Hematopoietic multipotent progenitor cell treated with erythropoietin and hydrocortisone succinate and interleukin-3 and kit ligand, for 17 days (in vitro differentiated cells): Measurements from ENCODE around the gene EGFL8.
A peak's percentile ranks its signal among the peaks of the same experiment; 100 is the strongest.

Source experiments
- DNase-seq: peaks from one replicate; pipeline ENCODE4 v3.0.0-alpha.2; 2015; ENCODE audit warnings: low spot score

The EGFL8 gene

GRCh38 chr6:32146687-32147086 lies 17.7 kb upstream of the EGFL8 start:
- DNase-seq: no peak

GRCh38 chr6:32147401-32148132 lies 16.8 kb upstream of the EGFL8 start:
- DNase-seq: peak; percentile 54

DNA sequence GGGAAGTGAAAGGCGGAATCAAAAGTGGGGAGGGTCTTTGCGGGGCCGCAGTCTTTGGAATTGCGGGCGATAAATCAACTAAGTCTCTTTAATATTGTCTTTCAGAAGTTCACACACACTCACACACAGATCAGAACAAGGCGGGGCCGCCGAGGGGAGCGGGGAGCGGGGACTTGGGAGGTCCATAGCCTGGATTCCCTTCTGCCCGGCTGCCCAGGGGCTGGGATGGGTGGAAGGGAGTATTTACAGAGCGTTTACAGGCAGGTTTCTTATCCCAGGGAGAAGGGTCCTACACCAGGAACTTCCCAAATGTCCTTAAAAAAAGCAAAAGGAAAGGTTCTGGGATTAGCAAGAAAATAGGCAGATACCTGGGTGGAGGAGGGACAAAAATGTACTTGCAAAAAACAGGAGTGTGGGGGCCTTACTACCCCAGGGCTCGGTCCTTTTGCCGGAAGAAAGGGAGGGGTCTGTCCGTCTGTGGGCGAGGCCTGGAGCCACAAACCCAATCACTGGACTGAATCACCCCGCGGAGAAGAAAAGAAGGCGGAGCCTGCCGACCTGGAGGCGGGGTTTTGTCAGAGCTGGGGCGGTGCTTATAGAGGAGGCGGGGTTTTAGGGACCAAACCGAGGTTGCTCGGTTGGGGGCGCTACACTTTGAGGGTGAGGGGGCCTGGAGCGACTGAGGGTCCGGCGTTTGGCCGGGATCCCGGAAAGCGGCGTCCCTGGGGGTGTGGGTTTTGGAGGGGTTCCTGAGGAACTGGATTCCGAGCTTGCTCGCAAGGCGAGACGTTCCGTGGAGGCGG lies 15.9 kb upstream of the EGFL8 start:
- peak; percentile 85 for DNase-seq

GRCh38 chr6:32149092-32149755 lies 15.2 kb upstream of the EGFL8 start:
- no peak for DNase-seq

DNA sequence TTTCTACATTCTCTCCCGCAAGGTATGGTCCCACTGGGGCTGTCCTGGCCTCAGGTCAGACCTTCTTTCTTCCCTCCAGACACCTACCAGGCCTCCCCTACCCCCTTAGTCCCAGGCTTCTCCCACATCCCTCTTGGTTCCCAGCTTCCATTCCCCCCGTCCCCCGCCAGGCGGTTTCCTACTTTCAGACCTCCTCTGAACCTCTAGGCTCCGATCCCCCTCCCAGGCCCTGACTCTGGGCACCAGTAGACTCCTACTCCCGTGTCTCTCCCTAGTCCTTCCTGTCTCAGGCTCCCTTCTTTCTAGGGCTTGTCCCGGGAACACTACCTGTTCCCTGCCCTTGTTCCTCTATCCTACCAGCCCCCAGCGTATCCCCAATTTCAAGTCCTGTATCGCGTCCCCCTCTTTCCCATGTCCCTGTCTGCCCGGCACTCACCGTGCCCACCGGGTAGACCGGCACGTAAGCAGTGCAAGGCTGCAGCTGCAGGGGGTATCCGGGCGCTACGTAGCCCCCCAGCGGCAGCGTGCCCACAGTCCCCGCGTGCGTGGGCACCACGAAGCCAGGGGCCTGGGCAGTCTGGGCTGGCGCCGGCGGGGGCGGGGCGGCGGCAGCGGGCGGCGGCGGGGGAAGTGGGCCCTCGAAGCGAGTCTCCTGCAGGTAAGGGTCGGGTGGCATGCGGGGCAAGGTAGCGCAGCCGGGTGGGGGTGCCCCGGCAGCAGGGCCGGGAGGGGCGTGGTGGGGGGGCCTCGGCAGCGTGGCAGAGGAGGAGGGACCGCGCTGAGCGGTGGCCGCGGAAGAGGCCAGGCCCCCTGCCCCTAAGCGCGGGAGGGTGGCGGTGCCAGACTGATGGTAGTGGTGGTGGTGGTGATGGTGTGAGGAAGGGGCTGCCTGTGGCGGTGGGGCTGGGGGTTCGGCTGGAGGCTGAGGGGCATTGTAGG lies 14.2 kb upstream of the EGFL8 start:
- DNase-seq: no peak

GRCh38 chr6:32151181-32151862 lies 13.1 kb upstream of the EGFL8 start:
- DNase-seq: no peak

GRCh38 chr6:32151863-32152768 lies 12.3 kb upstream of the EGFL8 start, which contains the start of gene PRRT1:
Gene PRRT1 (minus strand): TSS chr6:32151939. CDS start chr6:32151827, 112 bp downstream.
- DNase-seq: no peak

DNA sequence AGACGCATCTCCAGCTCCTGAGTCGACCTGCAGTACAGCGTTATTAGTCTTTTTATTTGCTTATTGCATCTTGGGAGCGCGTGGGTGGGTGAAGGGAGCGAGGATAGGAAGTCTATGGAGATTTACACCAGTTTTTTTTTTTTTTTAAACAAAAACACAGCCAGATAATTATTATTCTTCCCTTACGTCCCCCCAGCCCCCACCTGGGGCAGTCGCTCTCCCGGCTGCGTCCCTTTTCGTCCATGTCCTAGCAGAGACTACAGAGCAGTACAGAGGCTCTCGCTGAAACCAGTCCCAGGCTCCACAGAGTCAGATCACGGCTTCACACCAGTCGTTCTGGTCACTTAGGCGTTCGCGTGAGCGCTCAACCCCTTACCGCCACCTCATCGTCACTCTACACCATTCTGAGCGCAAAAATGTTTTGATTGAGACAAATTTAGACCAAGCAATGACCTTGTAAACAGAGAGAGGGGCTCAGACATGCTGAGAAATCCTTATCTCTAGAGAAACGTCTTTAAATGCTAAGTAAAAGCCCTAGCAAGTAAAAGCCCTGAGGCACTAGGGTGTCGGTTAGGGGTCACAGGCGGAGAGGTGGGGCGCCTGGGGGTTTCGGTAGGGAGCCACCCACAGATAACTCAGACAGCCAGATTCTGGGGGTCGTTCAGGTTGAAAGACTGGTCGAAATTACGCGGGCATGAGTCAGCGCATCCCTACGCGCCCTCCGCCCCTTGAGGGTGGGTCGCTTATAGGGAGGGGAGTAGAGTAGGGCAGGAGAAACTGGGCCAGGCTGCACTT lies 11.4 kb upstream of the EGFL8 start:
- DNase-seq: no peak

- DNase-seq: peak; percentile 79
Measured at GRCh38 chr6:32153564-32154513, 10.6 kb upstream of the EGFL8 start, which contains the start of gene PPT2. Gene PPT2 (plus strand): TSS chr6:32154141. CDS start chr6:32154595, 454 bp downstream.

GRCh38 chr6:32154514-32155161 lies 9.8 kb upstream of the EGFL8 start:
- DNase-seq: peak; percentile 77

- DNase-seq: no peak
Measured at GRCh38 chr6:32156891-32157290, 7.5 kb upstream of the EGFL8 start.

- DNase-seq: no peak
Measured at GRCh38 chr6:32158052-32158451, 6.3 kb upstream of the EGFL8 start.

DNA sequence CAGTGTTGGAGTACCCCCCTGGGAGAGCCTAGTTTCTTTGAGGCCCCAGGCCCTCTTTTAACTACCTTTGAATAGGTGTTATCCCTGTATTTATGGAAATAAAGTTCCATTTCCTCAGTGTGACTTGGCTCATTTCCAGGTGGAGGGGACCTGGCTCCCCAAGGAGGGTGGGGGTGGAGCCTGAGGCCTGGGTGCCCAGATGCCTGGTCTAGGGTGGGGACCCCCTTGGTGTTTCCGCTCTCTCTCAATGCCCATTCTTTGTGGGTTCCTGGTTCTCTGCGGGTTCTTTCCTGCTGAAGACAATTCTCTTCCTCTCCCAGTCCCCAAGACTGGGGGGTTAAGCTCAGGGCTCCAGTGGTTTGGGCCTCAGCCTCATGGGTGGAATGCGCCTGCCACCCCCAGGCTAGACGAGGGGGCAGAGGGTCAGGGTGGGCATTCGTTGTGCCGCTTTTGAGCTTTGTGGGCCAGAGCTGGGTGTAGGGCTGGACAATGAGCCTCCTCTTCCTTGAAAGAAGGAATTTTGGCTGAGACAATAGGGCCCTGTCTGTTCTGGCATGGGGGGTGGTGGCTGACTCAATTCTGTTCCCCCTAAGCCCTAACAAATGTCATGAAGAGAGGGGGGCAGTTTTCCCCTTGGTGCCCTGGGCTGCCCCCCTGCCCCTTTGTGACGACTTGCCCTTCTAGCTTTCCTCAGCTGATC lies 686 bp upstream of the EGFL8 start:
- no peak for DNase-seq

- no peak for DNase-seq
Measured at GRCh38 chr6:32166411-32167061, 2.1 kb downstream of the EGFL8 start.

DNA sequence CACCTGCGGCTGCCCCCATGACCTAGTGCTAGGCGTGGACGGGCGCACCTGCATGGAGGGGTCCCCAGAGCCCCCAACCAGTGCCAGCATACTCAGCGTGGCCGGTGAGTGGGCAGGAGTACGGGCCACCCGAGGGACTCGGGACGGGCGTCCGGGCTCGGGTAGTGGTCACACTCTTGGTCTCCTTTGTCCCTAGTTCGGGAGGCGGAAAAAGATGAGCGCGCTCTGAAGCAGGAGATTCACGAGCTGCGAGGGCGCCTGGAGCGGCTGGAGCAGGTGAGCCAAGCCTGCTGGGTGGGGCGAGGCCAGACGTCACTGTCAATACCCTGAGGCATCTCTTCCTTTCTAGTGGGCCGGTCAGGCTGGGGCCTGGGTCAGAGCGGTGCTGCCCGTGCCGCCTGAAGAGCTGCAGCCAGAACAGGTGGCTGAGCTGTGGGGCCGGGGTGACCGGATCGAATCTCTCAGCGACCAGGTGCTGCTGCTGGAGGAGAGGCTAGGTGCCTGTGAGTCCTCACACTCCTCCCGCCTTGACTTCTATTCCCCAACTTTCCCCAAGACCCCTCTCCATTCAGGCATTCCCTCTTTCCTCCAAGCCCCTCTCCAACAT lies 2.9 kb downstream of the EGFL8 start:
- no peak for DNase-seq

- peak; percentile 22 for DNase-seq
Measured at GRCh38 chr6:32167761-32168262, 3.4 kb downstream of the EGFL8 start.
